ENCODE measurements around the gene CENPF.

The CENPF gene

DNA sequence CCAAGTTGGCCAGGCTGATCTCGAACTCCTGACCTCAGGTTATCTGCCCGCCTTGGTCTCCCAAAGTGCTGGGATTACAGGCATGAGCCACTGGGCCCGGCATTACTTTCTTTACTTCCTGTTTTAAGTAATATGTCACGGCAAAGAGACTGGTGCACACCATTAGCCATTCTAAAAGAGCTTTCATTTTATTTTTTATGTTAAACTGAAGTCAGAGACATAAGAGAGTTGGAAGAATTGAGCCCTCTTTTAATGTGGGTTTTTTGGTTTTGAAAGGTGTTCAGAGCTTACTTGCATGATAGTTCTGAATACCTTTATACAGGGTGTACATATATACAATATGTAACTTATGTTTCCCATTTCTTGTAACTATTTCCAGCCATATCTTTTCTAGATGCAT, 14.3 kb downstream of the CENPF start:
- DNase-seq (ENCODE audit: low read depth) = no peak

GRCh38 chr1:214617843-214618242, 14.8 kb downstream of the CENPF start:
- DNase-seq (ENCODE audit: low read depth) = no peak

DNA sequence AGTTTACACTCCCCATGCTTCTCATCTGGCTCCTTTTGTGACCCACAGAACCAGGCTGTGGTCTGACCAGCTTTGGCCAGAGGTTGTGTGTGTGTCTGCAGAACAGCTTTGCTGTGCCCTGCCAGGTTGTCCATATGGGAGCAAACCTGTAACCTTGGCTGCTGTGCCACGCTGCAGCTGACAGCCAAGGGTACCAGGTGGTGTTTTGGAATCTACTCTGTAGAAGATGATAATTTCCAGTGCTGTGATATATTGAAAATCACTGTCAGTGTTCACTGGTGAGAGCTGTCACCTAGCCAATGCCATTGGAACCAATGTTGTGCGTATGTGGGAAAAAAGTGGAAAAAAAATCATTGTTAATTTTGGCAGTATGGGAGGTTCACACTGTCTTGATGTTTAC, 18.2 kb downstream of the CENPF start:
- no peak for DNase-seq (ENCODE audit: low read depth)

DNA sequence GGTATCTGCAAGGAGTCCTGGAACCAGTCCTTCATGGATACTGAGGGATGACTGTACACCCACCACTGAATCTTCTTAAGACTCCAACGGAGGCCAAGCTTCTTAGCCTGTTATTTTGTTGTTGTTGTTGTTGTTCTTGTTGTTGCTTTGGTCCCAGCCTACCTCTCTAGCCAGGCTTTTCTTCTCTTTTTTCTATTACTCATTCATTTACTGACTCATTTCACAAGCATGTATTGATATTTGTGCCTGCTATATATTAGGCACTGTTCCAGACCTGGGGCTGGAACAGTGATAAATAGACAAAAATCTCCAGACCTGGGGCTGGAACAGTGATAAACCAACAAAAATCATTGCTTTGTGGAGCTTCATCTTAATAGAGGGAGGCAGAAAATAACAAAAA, 20.4 kb downstream of the CENPF start:
- no peak for DNase-seq (ENCODE audit: low read depth)

- DNase-seq (ENCODE audit: low read depth) = no peak
Observed at GRCh38 chr1:214632091-214632490, 29.1 kb downstream of the CENPF start.

DNA sequence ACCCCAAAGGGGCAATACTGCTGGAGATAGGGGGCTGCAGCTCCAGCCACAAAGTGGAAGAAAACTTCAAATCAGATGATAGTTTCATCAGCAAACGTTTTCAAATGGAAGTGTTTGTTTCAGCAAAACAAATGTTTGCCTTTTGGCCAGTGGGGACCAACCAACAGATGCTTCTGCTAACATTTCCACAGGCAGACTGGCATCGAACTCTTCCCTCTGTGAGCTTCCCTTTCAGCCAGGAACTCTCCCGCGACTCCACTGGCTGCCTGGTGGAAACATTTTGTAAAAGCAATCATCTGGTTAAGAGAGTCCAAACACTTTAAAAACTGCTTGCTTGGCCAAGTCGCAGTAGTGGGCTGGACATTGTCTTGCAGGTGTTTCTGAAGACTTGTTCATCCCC, 30.7 kb downstream of the CENPF start:
- no peak for DNase-seq (ENCODE audit: low read depth)

DNA sequence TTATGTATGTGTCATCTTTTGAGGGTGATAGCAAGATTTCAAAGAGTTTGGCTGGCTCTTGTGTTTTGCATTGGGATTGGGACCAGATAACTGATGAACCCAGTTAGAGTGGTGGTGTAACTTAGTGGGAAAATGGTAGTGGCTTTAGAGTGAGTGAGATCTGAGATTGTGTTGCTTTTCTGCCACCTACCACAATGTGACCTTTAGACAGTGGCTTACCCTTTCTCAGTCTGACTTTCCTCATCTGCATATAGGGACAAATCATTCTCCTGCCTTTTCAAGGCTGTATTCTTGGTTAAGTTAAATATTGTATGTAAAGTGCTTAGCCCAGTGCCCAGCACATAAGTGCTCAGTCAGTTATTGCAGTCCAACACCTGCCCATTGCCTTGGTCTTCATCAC, 31.3 kb downstream of the CENPF start:
- DNase-seq (ENCODE audit: low read depth) = no peak

DNA sequence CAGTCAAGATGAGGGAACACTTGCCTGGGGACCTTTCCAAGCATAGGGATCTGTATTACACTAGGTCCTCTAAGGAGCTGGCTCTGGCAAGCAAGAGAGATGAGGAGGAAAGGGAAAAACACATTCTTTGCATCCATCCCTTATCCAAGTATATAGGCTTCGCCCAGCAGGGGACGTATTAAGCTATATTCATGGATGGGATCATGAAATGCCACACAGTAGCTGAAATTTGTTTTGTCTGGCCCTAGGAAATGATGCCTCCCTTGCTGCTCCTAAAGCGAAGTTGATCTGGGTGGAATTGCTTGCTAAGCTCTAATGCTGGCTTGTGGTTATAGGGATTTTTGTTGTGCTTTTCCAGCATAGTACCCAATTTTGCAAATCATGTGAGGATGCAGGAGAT, 32.1 kb downstream of the CENPF start:
- no peak for DNase-seq (ENCODE audit: low read depth)

DNA sequence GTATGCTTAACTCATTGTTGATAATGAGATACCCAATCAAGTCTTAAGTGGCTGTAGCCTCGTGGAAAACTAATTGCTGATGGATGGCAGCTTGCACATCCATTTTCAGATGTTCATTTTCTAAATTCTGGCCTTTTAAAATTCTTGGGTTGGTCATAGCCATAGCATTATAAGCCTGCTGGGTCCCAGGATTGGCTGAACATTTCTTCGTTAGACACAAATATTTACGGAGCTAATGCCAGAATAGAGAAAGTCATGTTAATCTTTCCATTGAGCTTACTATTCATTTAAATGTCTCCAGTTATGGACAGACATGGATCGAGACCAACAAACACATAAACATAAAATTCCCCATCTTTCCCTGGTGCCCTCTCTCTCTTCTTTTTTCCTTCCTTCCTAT, 32.5 kb downstream of the CENPF start:
- DNase-seq (ENCODE audit: low read depth) = no peak

DNA sequence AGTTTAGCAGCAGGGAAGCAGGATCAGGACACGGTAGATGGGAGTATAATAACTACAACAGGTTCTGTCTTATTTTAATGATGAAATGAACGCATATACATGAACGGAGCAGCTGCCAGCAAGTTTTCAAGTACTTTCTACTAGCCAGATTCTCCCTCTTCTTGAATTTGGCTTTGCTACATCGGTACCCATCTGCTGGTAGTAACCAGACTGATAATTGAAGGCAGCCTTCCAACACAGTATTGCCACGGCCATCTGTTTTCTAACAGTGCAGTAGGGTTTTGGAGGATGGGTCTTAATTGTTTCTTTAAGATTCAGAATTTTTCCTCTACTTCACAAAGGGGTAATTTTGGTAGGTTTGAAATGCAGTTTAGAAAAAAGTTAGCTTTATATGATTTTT, 33.4 kb downstream of the CENPF start:
- DNase-seq (ENCODE audit: low read depth) = no peak

- DNase-seq (ENCODE audit: low read depth) = no peak
Observed at GRCh38 chr1:214637125-214637524, 34.1 kb downstream of the CENPF start.

DNA sequence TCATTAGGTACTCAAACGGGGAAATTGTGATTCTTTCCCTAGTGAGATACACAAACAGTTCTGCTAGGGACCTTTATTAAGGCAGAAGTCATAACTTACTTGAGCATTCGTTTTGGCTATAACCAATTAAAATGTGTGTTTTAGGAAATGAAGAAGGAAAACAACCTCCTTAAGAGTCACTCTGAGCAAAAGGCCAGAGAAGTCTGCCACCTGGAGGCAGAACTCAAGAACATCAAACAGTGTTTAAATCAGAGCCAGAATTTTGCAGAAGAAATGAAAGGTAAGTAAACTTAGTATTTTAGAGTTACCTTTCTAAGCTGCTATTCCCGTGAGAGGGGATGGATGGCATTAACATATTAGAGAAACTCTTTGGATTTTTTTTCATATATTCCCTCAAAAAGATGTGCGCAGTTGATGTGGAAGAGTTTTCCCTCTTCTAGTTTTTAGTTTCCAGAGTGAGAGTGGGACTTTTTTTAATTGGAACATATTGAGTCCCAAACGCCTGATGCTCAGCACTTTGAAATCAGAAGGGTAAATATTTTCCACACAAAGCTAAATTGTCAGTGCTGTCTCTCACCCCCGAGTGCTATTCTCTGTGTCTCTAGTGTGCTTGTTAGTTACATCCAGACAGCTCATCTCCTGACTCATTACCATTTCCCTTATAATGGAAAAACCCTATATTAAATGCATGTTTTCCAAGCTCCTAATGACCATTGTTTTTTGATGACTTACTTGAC, 34.9 kb downstream of the CENPF start:
- DNase-seq (ENCODE audit: low read depth) = no peak

- no peak for DNase-seq (ENCODE audit: low read depth)
Observed at GRCh38 chr1:214638459-214638807, 35.4 kb downstream of the CENPF start.

DNA sequence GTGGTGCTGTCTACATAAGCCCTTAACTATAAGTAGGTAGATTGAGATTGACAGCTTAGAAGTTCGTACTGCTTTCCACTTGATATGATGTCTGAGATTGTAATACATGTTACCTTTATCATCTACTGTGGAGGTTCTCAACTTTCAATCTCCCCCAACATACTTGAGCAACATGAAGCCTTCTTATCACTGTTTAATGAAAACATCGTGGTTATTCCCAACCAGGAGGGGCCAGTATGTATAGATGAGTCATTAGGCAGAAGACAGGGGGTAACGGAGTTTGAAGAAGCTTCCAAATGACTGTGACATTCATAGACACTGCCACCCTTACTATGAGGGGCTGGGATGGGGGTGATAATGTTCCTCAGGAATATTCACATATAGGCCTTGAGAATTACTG, 36.0 kb downstream of the CENPF start:
- DNase-seq (ENCODE audit: low read depth) = no peak

DNA sequence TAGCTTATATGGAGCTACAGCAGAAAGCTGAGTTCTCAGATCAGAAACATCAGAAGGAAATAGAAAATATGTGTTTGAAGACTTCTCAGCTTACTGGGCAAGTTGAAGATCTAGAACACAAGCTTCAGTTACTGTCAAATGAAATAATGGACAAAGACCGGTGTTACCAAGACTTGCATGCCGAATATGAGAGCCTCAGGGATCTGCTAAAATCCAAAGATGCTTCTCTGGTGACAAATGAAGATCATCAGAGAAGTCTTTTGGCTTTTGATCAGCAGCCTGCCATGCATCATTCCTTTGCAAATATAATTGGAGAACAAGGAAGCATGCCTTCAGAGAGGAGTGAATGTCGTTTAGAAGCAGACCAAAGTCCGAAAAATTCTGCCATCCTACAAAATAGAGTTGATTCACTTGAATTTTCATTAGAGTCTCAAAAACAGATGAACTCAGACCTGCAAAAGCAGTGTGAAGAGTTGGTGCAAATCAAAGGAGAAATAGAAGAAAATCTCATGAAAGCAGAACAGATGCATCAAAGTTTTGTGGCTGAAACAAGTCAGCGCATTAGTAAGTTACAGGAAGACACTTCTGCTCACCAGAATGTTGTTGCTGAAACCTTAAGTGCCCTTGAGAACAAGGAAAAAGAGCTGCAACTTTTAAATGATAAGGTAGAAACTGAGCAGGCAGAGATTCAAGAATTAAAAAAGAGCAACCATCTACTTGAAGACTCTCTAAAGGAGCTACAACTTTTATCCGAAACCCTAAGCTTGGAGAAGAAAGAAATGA, 37.6 kb downstream of the CENPF start:
- no peak for DNase-seq (ENCODE audit: low read depth)

DNA sequence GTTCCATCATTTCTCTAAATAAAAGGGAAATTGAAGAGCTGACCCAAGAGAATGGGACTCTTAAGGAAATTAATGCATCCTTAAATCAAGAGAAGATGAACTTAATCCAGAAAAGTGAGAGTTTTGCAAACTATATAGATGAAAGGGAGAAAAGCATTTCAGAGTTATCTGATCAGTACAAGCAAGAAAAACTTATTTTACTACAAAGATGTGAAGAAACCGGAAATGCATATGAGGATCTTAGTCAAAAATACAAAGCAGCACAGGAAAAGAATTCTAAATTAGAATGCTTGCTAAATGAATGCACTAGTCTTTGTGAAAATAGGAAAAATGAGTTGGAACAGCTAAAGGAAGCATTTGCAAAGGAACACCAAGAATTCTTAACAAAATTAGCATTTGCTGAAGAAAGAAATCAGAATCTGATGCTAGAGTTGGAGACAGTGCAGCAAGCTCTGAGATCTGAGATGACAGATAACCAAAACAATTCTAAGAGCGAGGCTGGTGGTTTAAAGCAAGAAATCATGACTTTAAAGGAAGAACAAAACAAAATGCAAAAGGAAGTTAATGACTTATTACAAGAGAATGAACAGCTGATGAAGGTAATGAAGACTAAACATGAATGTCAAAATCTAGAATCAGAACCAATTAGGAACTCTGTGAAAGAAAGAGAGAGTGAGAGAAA, 38.4 kb downstream of the CENPF start:
- DNase-seq (ENCODE audit: low read depth) = no peak

DNA sequence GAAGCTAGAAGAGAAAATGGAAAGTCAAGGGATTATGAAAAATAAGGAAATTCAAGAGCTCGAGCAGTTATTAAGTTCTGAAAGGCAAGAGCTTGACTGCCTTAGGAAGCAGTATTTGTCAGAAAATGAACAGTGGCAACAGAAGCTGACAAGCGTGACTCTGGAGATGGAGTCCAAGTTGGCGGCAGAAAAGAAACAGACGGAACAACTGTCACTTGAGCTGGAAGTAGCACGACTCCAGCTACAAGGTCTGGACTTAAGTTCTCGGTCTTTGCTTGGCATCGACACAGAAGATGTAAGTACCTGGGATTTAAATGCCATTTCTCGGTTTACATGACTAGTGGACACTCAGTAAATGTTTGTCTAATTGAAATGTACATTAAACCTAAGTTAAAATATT, 40.0 kb downstream of the CENPF start:
- no peak for DNase-seq (ENCODE audit: low read depth)

- DNase-seq (ENCODE audit: low read depth) = no peak
Observed at GRCh38 chr1:214645712-214646111, 42.7 kb downstream of the CENPF start.

- no peak for DNase-seq (ENCODE audit: low read depth)
Observed at GRCh38 chr1:214648801-214649200, 45.8 kb downstream of the CENPF start.

DNA sequence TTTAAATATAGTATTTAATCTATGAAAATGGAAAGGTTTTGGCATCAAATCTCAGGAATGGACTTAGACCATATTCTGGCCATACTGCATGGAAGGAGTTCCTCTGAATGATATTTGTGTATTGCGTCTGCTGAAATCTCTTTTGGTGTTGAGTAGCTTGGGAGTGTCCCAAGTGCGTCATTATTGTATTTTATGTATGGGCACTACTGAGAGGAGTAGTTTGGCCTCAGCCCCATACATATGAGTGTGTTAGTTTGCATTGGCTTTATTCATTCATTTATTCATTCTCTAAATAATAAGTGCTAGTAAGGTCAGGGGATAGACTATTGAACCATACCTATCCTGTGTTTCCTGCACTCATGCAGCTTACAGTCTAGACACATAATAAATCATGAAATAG, 46.6 kb downstream of the CENPF start:
- no peak for DNase-seq (ENCODE audit: low read depth)

DNA sequence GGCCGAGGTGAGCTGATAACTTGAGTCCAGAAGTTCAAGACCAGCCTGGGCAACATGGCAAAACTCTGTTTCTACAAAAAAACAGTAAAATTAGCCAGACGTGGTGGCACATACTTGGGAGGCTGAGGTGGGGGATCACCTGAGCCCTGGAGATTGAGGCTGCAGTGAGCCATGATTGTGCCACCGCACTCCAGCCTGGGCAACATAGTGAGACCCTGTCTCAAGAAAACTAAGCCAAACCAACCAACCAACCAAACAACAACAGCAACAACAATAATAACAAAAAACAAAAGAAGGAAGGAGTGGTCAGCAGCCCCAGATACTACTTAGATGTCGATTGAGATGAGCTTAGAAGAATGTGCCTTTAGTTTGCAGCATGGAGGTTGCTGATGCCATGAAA, 47.7 kb downstream of the CENPF start:
- no peak for DNase-seq (ENCODE audit: low read depth)

- no peak for DNase-seq (ENCODE audit: low read depth)
Observed at GRCh38 chr1:214657299-214657698, 54.3 kb downstream of the CENPF start.

DNA sequence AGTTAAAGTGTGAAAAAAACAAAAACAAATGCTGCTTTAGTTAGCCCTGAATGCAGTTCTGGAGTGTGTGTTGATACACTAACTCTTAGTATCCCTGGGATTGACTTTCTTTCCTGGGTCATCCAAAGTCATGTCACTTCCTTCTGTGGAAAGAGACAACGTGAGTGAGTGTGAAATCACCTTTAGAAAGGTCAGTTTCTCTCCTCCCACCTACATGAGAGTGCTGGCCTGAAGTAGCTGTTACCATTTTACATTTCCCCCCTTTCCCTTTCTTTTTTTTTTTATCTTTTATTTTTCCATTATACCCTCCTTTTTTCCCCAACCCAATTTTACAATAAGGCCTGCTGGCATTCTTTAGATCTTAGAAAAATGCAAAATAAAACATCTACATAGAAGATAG, 55.2 kb downstream of the CENPF start:
- DNase-seq (ENCODE audit: low read depth) = no peak
